Naive thymus-derived CD4-positive, alpha-beta T cell (primary cell): ENCODE results near the gene RASA3. TPM values are rescaled to one million over a fixed set of nuclear protein-coding genes. Genes with fewer than 3 reads are reported as not detected.
"Not testable (repeated sequence)": the region's sequence is repeated elsewhere in the genome, so short reads cannot be mapped to it uniquely, and the experiment has no call there.

Source experiments
- ATAC-seq: fragments of 150-1000 bp; cut with Tn5 transposase; 2 replicates; pipeline ENCODE4 v1.10.0; 2021; ENCODE audit warnings: mild to moderate bottlenecking, moderate library complexity
- CTCF ChIA-PET: fragments of 350-600 bp; sonication (Branson Sonifier 250); formaldehyde crosslinking; loops from one replicate; lab custom pipeline; 2021; ENCODE audit warnings: antibody characterized with exemption; lab: Charles Lee
- POLR2A ChIA-PET: fragments of 350-600 bp; sonication (Branson Sonifier 250); formaldehyde crosslinking; loops from one replicate; lab custom pipeline; 2021; ENCODE audit warnings: antibody characterized with exemption, inconsistent platforms; lab: Charles Lee
- DNase-seq, 9 donors: peaks; one replicate each; pipeline versions ENCODE4 v3.0.0 to v3.0.0-alpha.2; 2020 to 2022; ENCODE audit warnings: mixed read lengths in 1 of 9
- H3K27ac ChIP-seq: one replicate; pipeline ENCODE4 v1.7.0; 2013; ENCODE audit warnings: mild to moderate bottlenecking, low read depth, low read length, moderate library complexity
- H3K27me3 ChIP-seq, 2 donors: one replicate each; pipeline ENCODE4 v1.7.0; 2013; ENCODE audit warnings: low read length in 2 of 2, mild to moderate bottlenecking in 2 of 2, moderate library complexity in 2 of 2; ENCODE audit not compliant: control insufficient read depth in 2 of 2, insufficient read depth in 2 of 2
- H3K36me3 ChIP-seq, 3 experiments: 1 replicate in 2 of 3; 2 replicates in 1 of 3; pipeline ENCODE4 v1.7.0; 2013; ENCODE audit warnings: low read length in 3 of 3, mild to moderate bottlenecking in 3 of 3, moderate library complexity in 1 of 3; ENCODE audit not compliant: insufficient read depth in 3 of 3, control insufficient read depth in 2 of 3
- H3K4me1 ChIP-seq, 2 donors: one replicate each; pipeline ENCODE4 v1.7.0; 2013; ENCODE audit warnings: low read length in 2 of 2, mild to moderate bottlenecking in 2 of 2, moderate library complexity in 1 of 2; ENCODE audit not compliant: control insufficient read depth in 2 of 2, insufficient read depth in 2 of 2
- H3K4me3 ChIP-seq: 2 replicates; pipeline ENCODE4 v1.7.0; 2013; ENCODE audit warnings: mild to moderate bottlenecking, low read length
- H3K9me3 ChIP-seq, 3 experiments: 1 replicate in 2 of 3; 2 replicates in 1 of 3; pipeline ENCODE4 v1.7.0; 2013; ENCODE audit warnings: low read length in 3 of 3; ENCODE audit not compliant: control insufficient read depth in 2 of 3
- H3K27ac Mint-ChIP-seq, 9 donors: one replicate each; pipeline ENCODE4 v1.8.0; 2020 to 2022; ENCODE audit warnings: mixed read lengths in 9 of 9, mild to moderate bottlenecking in 8 of 9, moderate library complexity in 5 of 9, inconsistent platforms in 2 of 9
- H3K27me3 Mint-ChIP-seq, 5 donors: one replicate each; pipeline ENCODE4 v1.8.0; 2021 to 2022; ENCODE audit warnings: mixed read lengths in 5 of 5, mild to moderate bottlenecking in 1 of 5
- H3K36me3 Mint-ChIP-seq, 5 donors: one replicate each; pipeline ENCODE4 v1.8.0; 2020 to 2022; ENCODE audit warnings: mixed read lengths in 5 of 5, mild to moderate bottlenecking in 3 of 5, inconsistent platforms in 1 of 5
- H3K4me1 Mint-ChIP-seq, 7 donors: one replicate each; pipeline ENCODE4 v1.8.0; 2020 to 2022; ENCODE audit warnings: mixed read lengths in 7 of 7, mild to moderate bottlenecking in 3 of 7, inconsistent platforms in 1 of 7
- H3K4me3 Mint-ChIP-seq, 10 donors: one replicate each; pipeline ENCODE4 v1.8.0; 2020 to 2022; ENCODE audit warnings: mild to moderate bottlenecking in 10 of 10, mixed read lengths in 10 of 10, moderate library complexity in 6 of 10, inconsistent platforms in 2 of 10
- H3K9me3 Mint-ChIP-seq, 11 donors: one replicate each; pipeline ENCODE4 v1.8.0; 2020 to 2022; ENCODE audit warnings: mixed read lengths in 11 of 11, mild to moderate bottlenecking in 4 of 11, inconsistent platforms in 1 of 11, moderate library complexity in 1 of 11
- intact Hi-C, 2 donors: fragments of 100-400 bp; cut with micrococcal nuclease; formaldehyde crosslinking; loops; one replicate each; pipeline ENCODE4 v1.15.1; 2023
- polyA plus RNA-seq, 2 donors: library from polyadenylated mRNA; unstranded; fragments of 300-500 nt; fragmentation: Illumina TruSeq; gene quantifications; one replicate each; pipeline ENCODE4 v1.2.3, GENCODE V29; 2021
- total RNA-seq, 6 experiments: library from RNA in 5 of 6; stranded (reverse) in 5 of 6; gene quantifications; 1 replicate in 5 of 6; 2 replicates in 1 of 6; pipeline ENCODE4 v1.2.3 and lab custom pipeline; 2021 to 2026

RASA3 gene
- total and polyA plus RNA-seq, 7 experiments from 2014 or later = 109 to 227 (median 195) TPM

DNA sequence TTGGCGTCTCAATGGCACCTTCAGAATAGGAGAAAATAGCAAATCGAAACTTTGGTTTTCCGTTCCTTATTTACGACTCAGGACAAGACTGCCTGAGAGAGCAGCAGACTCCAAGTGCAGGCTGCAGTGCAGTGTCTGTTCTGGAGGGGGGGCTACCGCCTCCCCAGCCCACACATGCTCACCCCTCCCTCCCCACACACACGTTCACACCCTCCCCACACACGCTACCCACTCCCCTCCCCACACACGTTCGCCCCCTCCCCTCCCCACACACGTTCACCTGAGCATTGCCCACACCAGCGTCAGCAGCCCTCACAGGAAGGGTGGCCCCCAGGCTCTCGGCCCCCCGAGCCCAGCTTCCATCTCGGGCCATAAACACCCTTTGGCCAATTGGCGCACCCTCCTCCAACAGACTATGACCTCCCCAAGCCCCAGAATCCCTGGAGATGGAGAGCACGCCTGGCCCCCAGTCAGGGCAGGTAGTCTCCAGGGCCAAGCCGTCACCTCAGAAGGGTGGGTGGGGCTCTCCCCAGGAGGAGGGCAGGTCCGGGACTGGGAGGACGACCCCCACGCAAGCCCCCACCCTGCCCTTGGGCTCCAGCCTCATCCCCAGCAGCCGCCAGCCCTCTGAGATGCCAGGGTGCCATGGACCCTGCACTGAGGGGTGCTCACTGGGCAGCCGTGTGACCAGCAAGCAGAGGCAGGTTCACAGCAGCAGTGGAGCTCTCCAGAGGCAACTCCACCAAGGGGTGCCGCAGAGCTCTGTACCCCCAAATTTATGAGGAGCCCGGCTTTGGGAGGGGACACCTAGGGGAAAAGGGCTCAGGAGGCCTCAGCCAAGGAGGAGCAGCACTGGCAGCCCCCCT is 27.5 kb downstream of the RASA3 start:
- ChIA-PET CTCF (no interaction called here), POLR2A (interaction anchor here (0.6 to 1.0 kb wide), 4 partner anchors 10 to 40 kb away, joined by 3 to 4 read pairs (median 3); no protein-coding TSS in a partner anchor)
- peaks cover 0 to 23% (median 0%) of the 10 kb centered on the region in 11 donors for H3K9me3 Mint-ChIP-seq
- peak overlapping the region in 9 of 10 donors; percentile 10 to 89 (median 50) for H3K4me3 Mint-ChIP-seq
- intact Hi-C loops = no loop called here
- Histone ChIP-seq H3K27ac (peak overlapping the region; percentile 37), H3K9me3 (no peaks in the 10 kb centered on the region), H3K4me1 (peaks cover 66 to 87% of the 10 kb centered on the region in 2 donors), H3K36me3 (peaks cover 8 to 60% (median 27%) of the 10 kb centered on the region in 3 experiments), H3K27me3 (no peaks in the 10 kb centered on the region), H3K4me3 (no peak overlapping the region)
- H3K27ac Mint-ChIP-seq = peak overlapping the region; percentile 18 to 93 (median 82)
- H3K36me3 Mint-ChIP-seq = peaks cover 0 to 20% (median 0%) of the 10 kb centered on the region in 5 donors
- H3K27me3 Mint-ChIP-seq = no peaks in the 10 kb centered on the region
- ATAC-seq (peak; percentile 30), DNase-seq (peak in 1 of 9 donors; percentile 14)
- peaks cover 26 to 83% (median 60%) of the 10 kb centered on the region in 7 donors for H3K4me1 Mint-ChIP-seq

DNA sequence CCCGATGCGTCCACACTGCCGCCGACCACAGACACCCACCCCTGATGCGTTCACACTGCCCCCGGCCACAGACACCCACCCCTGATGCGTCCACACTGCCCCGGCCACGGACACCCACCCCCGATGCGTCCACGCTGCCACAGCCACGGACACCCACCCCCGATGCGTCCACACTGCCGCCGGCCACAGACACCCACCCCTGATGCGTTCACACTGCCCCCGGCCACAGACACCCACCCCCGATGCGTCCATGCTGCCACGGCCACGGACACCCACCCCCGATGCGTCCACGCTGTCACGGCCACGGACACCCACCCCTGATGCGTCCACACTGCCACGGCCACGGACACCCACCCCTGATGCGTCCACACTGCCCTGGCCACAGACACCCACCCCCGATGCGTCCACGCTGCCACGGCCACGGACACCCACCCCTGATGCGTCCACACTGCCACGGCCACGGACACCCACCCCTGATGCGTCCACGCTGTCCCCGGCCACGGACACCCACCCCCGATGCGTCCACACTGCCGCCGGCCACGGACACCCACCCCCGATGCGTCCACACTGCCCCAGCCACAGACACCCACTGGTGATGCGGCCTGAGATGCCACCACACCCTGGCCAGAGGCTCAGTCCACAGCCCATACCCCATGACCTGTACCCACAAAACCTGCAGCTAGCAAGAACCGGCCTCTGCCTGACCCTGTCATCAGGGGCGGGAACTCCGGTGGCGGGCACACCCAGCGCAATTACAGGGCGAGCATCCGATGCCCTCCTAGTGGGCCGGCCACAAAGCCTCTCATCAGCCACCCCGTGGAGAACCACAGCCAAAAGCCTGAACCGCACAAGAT is 28.4 kb downstream of the RASA3 start:
- no peaks in the 10 kb centered on the region for H3K27me3 Mint-ChIP-seq
- peak overlapping the region; percentile 37 for H3K27ac ChIP-seq
- H3K4me3 Mint-ChIP-seq = peak overlapping the region in 9 of 10 donors; percentile 10 to 69 (median 49)
- H3K27me3 ChIP-seq = no peaks in the 10 kb centered on the region
- peaks cover 0 to 23% (median 0%) of the 10 kb centered on the region in 11 donors for H3K9me3 Mint-ChIP-seq
- H3K4me1 Mint-ChIP-seq = peaks cover 18 to 77% (median 54%) of the 10 kb centered on the region in 7 donors
- no peaks in the 10 kb centered on the region for H3K9me3 ChIP-seq
- intact Hi-C loops = no loop called here
- ChIA-PET POLR2A (no interaction called here), CTCF (no interaction called here)
- peaks cover 0 to 21% (median 0%) of the 10 kb centered on the region in 5 donors for H3K36me3 Mint-ChIP-seq
- ATAC-seq = peak; percentile 25
- peaks cover 57 to 79% of the 10 kb centered on the region in 2 donors for H3K4me1 ChIP-seq
- peak overlapping the region; percentile 18 to 93 (median 63) for H3K27ac Mint-ChIP-seq
- peaks cover 8 to 58% (median 27%) of the 10 kb centered on the region in 3 experiments for H3K36me3 ChIP-seq
- no peak for DNase-seq
- H3K4me3 ChIP-seq = no peak overlapping the region

DNA sequence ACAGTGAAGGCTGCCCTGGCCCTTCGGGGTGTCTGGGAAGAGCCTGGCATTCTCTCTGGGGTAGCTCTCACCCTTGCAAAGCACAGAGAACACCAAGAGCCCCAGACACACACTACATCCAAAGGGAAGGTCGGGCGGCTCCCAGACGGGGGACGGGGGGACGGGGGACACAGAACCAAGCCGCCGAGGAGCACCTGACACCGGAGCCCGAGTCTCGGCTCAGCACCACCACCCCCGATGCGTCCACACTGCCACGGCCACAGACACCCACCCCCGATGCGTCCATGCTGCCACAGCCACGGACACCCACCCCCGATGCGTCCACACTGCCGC is 29.2 kb downstream of the RASA3 start:
- H3K4me3 ChIP-seq, POLR2A ChIA-PET, H3K9me3 ChIP-seq, H3K27ac ChIP-seq, DNase-seq, H3K27me3 Mint-ChIP-seq, CTCF ChIA-PET, intact Hi-C loops, ATAC-seq, H3K27me3 ChIP-seq: not testable (repeated sequence)
- Mint-ChIP-seq H3K27ac (peak overlapping the region in 4 of 9 donors; percentile 51 to 77 (median 72)), H3K4me1 (peaks cover 17 to 75% (median 52%) of the 10 kb centered on the region in 7 donors), H3K4me3 (peak overlapping the region in 4 of 10 donors; percentile 5 to 61 (median 48)), H3K36me3 (peaks cover 0 to 19% (median 0%) of the 10 kb centered on the region in 5 donors), H3K9me3 (peaks cover 0 to 24% (median 0%) of the 10 kb centered on the region in 11 donors)
- Histone ChIP-seq H3K4me1 (peaks cover 54 to 74% of the 10 kb centered on the region in 2 donors), H3K36me3 (peaks cover 8 to 54% (median 23%) of the 10 kb centered on the region in 3 experiments)

DNA sequence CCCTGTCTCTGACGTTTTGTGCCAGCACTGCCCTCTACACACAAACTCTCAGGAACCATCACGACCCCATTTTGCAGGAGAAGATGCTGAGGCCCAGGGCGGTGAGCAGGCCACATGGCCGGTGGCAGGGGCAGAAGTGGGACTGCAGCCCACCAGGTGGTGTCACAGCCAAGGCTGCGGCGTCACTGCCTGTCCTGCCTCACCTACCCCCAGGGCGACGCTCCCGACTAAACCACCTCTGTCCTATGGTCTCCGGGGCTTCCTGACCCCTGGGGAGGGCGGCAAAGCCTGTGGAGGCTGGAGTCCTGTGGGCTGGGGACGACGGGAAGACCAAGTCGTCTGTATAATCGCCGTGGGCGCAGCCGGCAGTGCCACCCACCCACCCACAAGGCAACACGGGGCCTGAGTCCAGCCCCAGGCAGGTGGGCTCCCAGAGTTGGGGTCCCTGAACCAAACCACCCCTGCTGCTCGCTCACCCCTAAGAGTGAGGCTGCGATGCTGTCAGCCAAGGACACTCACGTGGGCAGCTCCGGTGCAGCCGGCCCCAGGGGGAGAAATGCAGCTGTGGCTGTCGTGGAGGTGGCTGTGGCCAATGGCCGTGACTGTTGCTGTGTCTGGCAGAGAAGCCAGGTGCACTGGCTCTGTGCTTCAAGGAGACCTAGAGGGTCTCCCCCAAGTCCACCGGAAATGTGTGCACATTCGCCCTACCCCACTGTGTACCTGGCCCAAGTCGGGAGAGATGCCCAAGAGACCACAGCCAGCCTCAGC is 29.7 kb downstream of the RASA3 start:
- Histone ChIP-seq H3K36me3 (peaks cover 8 to 56% (median 23%) of the 10 kb centered on the region in 3 experiments), H3K4me3 (no peak overlapping the region), H3K4me1 (peaks cover 54 to 74% of the 10 kb centered on the region in 2 donors), H3K27me3 (no peaks in the 10 kb centered on the region), H3K27ac (peak overlapping the region; percentile 49), H3K9me3 (no peaks in the 10 kb centered on the region)
- DNase-seq (peak in 1 of 9 donors; percentile 17), ATAC-seq (no peak)
- Mint-ChIP-seq H3K4me1 (peaks cover 14 to 75% (median 53%) of the 10 kb centered on the region in 7 donors), H3K36me3 (peaks cover 0 to 18% (median under 1%) of the 10 kb centered on the region in 5 donors), H3K4me3 (peak overlapping the region in 7 of 10 donors; percentile 5 to 66 (median 44)), H3K9me3 (peaks cover 0 to 22% (median 0%) of the 10 kb centered on the region in 11 donors), H3K27ac (peak overlapping the region in 5 of 9 donors; percentile 51 to 80 (median 72)), H3K27me3 (no peaks in the 10 kb centered on the region)
- intact Hi-C loops = no loop called here
- ChIA-PET POLR2A (no interaction called here), CTCF (interaction anchor here (1.0 kb wide), 1 partner anchor 8 kb away, joined by 4 read pairs; no protein-coding TSS in a partner anchor)

DNA sequence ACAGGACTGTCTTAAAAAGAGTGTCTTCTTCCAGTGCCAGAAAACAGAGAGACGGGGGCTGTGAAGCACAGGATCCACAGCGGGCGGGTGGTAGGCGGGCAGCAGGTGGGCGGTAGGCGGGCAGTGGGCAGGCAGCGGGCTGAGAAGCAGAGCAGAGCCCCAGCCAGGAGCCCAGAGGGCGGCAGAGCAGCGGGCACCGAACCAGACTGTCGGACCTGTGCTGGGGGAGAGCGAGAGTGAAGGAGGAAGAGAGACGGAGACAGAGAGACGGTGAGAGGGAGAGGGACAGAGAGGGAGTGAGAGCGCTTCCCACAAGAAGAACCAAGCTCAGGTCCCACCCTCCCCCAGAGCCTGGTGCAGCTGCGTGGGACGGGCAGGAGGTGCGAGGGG is 30.3 kb downstream of the RASA3 start:
- Histone ChIP-seq H3K4me1 (peaks cover 54 to 74% of the 10 kb centered on the region in 2 donors), H3K36me3 (peaks cover 8 to 56% (median 21%) of the 10 kb centered on the region in 3 experiments), H3K4me3 (no peak overlapping the region), H3K27me3 (no peaks in the 10 kb centered on the region), H3K27ac (peak overlapping the region; percentile 49), H3K9me3 (no peaks in the 10 kb centered on the region)
- Mint-ChIP-seq H3K27me3 (no peaks in the 10 kb centered on the region), H3K36me3 (peaks cover 5 to 21% (median 7%) of the 10 kb centered on the region in 5 donors), H3K4me1 (peaks cover 19 to 75% (median 57%) of the 10 kb centered on the region in 7 donors), H3K4me3 (peak overlapping the region in 5 of 10 donors; percentile 25 to 66 (median 44)), H3K27ac (peak overlapping the region in 6 of 9 donors; percentile 26 to 80 (median 70)), H3K9me3 (peaks cover 0 to 22% (median 0%) of the 10 kb centered on the region in 11 donors)
- ChIA-PET CTCF (interaction anchor here (1.0 kb wide), 1 partner anchor 9 kb away, joined by 4 read pairs; no protein-coding TSS in a partner anchor), POLR2A (no interaction called here)
- intact Hi-C loops = no loop called here
- DNase-seq (peak in 1 of 9 donors; percentile 16), ATAC-seq (no peak)
